Peyer's patch (tissue), 4 donors: Measurements from ENCODE around the gene ENPP1. TPM values are rescaled to one million over a fixed set of nuclear protein-coding genes. Genes with fewer than 3 reads are reported as not detected.
"Not testable (repeated sequence)": the region's sequence is repeated elsewhere in the genome, so short reads cannot be mapped to it uniquely, and the experiment has no call there.

Experiments
- DNase-seq, 3 donors: peaks; one replicate each; pipeline ENCODE4 v3.0.0-alpha.2; 2017 to 2019
- H3K27ac ChIP-seq, 4 donors: fragments of 200-600 bp; sonication (generic); one replicate each; pipeline ENCODE4 v1.5.1; 2016 to 2019
- H3K27me3 ChIP-seq, 2 donors: fragments of 200-600 bp; sonication (generic); one replicate each; pipeline ENCODE4 v1.5.1; 2019
- H3K36me3 ChIP-seq, 3 donors: fragments of 200-600 bp; sonication (generic); one replicate each; pipeline ENCODE4 v1.5.1; 2016 to 2019
- H3K4me1 ChIP-seq, 4 donors: fragments of 200-600 bp; sonication (generic); one replicate each; pipeline ENCODE4 v1.5.1; 2016 to 2019
- H3K4me3 ChIP-seq, 4 donors: fragments of 200-600 bp; sonication (generic); 1 replicate in 3 of 4; 2 replicates in 1 of 4; pipeline ENCODE4 v1.5.1; 2016 to 2019; ENCODE audit warnings: mild to moderate bottlenecking in 1 of 4
- H3K9me3 ChIP-seq, 4 donors: fragments of 200-600 bp; sonication (generic); one replicate each; pipeline ENCODE4 v1.5.1; 2016 to 2019; ENCODE audit warnings: mild to moderate bottlenecking in 1 of 4
- POLR2A ChIP-seq, 2 donors: fragments of 450-650 bp; IDR thresholded peaks; one replicate each; pipeline ENCODE4 v1.5.1; 2017; ENCODE audit warnings: antibody characterized with exemption in 2 of 2, mild to moderate bottlenecking in 2 of 2, moderate library complexity in 2 of 2
- total RNA-seq, 4 donors: library from RNA; depleted of rRNA; stranded (reverse); fragments of >200 nt; gene quantifications; one replicate each; pipeline ENCODE4 v1.1.0, GENCODE V29; 2016
- TF ChIP-seq, protein P1 (sequence below), 6 experiments: fragments of 450-650 bp in 4 of 6; fragments of 200-600 bp in 2 of 6; sonication (generic) in 1 of 6; IDR thresholded peaks; one replicate each; pipeline ENCODE4 v1.5.1; 2017 to 2019; ENCODE audit warnings: antibody characterized with exemption in 6 of 6, mild to moderate bottlenecking in 3 of 6, moderate library complexity in 1 of 6

The ENPP1 gene
- total RNA-seq, 4 donors from 2014 or later: 1.7 to 9.4 (median 7.1) TPM

- TF ChIP-seq, protein P1, sequence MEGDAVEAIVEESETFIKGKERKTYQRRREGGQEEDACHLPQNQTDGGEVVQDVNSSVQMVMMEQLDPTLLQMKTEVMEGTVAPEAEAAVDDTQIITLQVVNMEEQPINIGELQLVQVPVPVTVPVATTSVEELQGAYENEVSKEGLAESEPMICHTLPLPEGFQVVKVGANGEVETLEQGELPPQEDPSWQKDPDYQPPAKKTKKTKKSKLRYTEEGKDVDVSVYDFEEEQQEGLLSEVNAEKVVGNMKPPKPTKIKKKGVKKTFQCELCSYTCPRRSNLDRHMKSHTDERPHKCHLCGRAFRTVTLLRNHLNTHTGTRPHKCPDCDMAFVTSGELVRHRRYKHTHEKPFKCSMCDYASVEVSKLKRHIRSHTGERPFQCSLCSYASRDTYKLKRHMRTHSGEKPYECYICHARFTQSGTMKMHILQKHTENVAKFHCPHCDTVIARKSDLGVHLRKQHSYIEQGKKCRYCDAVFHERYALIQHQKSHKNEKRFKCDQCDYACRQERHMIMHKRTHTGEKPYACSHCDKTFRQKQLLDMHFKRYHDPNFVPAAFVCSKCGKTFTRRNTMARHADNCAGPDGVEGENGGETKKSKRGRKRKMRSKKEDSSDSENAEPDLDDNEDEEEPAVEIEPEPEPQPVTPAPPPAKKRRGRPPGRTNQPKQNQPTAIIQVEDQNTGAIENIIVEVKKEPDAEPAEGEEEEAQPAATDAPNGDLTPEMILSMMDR (IDR thresholded peaks at IDR 0.05): no peak
- no peak for TF ChIP-seq POLR2A (IDR thresholded peaks at IDR 0.05)
Measured at GRCh38 chr6:131910219-131910589, 102.4 kb downstream of the ENPP1 start.

DNA sequence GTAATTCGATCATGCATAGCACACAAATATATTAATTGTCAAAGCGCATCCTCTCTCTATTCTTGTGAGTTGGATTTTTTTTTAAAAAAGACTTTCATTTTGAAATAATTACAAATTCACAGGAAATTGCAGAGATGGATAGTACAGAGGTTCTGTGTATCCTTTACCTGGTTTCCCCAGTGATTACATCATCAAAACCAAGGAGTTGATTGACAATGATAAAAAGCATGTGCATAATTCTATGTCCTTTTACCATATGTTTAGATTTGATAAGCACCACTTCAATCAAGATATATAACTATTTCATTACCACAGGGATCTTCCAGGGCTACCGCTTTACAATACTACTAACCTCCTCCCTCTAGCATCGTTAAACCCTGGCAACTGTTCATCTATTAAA, 103.1 kb downstream of the ENPP1 start:
- peaks cover 0 to 12% (median 0%) of the 10 kb centered on the region in 4 donors for H3K4me1 ChIP-seq
- no peaks in the 10 kb centered on the region for H3K9me3 ChIP-seq
- TF ChIP-seq, protein P1 (IDR thresholded peaks at IDR 0.05): no peak
- no peak for TF ChIP-seq POLR2A (IDR thresholded peaks at IDR 0.05)
- H3K4me3 ChIP-seq: no peak overlapping the region
- no peak overlapping the region for H3K27ac ChIP-seq
- no peaks in the 10 kb centered on the region for H3K36me3 ChIP-seq
- H3K27me3 ChIP-seq: no peaks in the 10 kb centered on the region
- no peak for DNase-seq

More at GRCh38 chr6:131910219-131910589, 102.4 kb downstream of the ENPP1 start:
- no peak overlapping the region for H3K27ac ChIP-seq
- H3K4me1 ChIP-seq: peaks cover 0 to 12% (median 0%) of the 10 kb centered on the region in 4 donors
- no peaks in the 10 kb centered on the region for H3K9me3 ChIP-seq
- H3K36me3 ChIP-seq: no peaks in the 10 kb centered on the region
- no peak for DNase-seq
- no peaks in the 10 kb centered on the region for H3K27me3 ChIP-seq
- no peak overlapping the region for H3K4me3 ChIP-seq

GRCh38 chr6:131911951-131912350, 104.1 kb downstream of the ENPP1 start:
- DNase-seq: no peak
- no peak overlapping the region for H3K4me3 ChIP-seq
- peaks cover 0 to 12% (median 0%) of the 10 kb centered on the region in 4 donors for H3K4me1 ChIP-seq
- TF ChIP-seq, protein P1 (IDR thresholded peaks at IDR 0.05): no peak
- no peak for TF ChIP-seq POLR2A (IDR thresholded peaks at IDR 0.05)
- no peaks in the 10 kb centered on the region for H3K36me3 ChIP-seq
- H3K27ac ChIP-seq: no peak overlapping the region
- no peaks in the 10 kb centered on the region for H3K9me3 ChIP-seq
- no peaks in the 10 kb centered on the region for H3K27me3 ChIP-seq

- H3K9me3 ChIP-seq: no peaks in the 10 kb centered on the region
- no peaks in the 10 kb centered on the region for H3K27me3 ChIP-seq
- no peaks in the 10 kb centered on the region for H3K36me3 ChIP-seq
- no peak for TF ChIP-seq POLR2A (IDR thresholded peaks at IDR 0.05)
- TF ChIP-seq, protein P1 (IDR thresholded peaks at IDR 0.05): no peak
- no peak for DNase-seq
- peaks cover 0 to 12% (median 0%) of the 10 kb centered on the region in 4 donors for H3K4me1 ChIP-seq
- H3K4me3 ChIP-seq: no peak overlapping the region
- H3K27ac ChIP-seq: no peak overlapping the region
Measured at GRCh38 chr6:131914234-131914633, 106.4 kb downstream of the ENPP1 start.

GRCh38 chr6:131914967-131915751, 107.3 kb downstream of the ENPP1 start:
- TF ChIP-seq, protein P1 (IDR thresholded peaks at IDR 0.05): peak; percentile 23 to 86 (median 77)
- TF ChIP-seq POLR2A (IDR thresholded peaks at IDR 0.05): no peak
- H3K9me3 ChIP-seq: no peaks in the 10 kb centered on the region
- H3K27ac ChIP-seq: no peak overlapping the region
- no peaks in the 10 kb centered on the region for H3K27me3 ChIP-seq
- no peaks in the 10 kb centered on the region for H3K36me3 ChIP-seq
- H3K4me3 ChIP-seq: no peak overlapping the region
- peaks cover 0 to 7% (median 0%) of the 10 kb centered on the region in 4 donors for H3K4me1 ChIP-seq
- peak in 2 of 3 donors; percentile 56 to 88 for DNase-seq

GRCh38 chr6:131916091-131916796, 108.4 kb downstream of the ENPP1 start:
- DNase-seq, H3K36me3 ChIP-seq, H3K9me3 ChIP-seq, H3K27me3 ChIP-seq, H3K4me1 ChIP-seq, H3K4me3 ChIP-seq, H3K27ac ChIP-seq: not testable (repeated sequence)
